Stimulated activated naive CD4-positive, alpha-beta T cell (primary cell): Measurements from ENCODE around the gene MGMT.

Experiments
- DNase-seq, 6 experiments: peaks; one replicate each; lab custom pipeline; 2025; lab: John Stamatoyannopoulos, UW

MGMT gene

DNA sequence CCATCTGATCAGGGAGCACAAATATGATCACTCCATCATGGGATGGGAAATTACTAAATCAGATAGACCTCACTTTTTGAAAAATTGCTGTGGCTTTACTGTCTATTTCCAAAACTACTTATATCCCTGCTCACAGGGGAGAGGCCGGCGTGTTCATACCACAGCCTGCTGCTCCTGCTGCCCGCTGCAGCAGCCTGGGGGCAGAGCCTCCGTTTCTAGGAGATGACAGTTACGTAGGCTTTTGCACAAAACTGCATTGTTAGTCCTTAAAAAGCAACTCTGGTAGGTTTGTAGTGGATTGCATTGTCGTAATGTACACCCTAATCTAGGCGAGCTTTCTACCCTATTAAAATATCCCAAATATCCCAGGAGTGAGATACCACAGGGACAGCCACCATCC is 293.4 kb downstream of the MGMT start:
- no peak for DNase-seq

DNA sequence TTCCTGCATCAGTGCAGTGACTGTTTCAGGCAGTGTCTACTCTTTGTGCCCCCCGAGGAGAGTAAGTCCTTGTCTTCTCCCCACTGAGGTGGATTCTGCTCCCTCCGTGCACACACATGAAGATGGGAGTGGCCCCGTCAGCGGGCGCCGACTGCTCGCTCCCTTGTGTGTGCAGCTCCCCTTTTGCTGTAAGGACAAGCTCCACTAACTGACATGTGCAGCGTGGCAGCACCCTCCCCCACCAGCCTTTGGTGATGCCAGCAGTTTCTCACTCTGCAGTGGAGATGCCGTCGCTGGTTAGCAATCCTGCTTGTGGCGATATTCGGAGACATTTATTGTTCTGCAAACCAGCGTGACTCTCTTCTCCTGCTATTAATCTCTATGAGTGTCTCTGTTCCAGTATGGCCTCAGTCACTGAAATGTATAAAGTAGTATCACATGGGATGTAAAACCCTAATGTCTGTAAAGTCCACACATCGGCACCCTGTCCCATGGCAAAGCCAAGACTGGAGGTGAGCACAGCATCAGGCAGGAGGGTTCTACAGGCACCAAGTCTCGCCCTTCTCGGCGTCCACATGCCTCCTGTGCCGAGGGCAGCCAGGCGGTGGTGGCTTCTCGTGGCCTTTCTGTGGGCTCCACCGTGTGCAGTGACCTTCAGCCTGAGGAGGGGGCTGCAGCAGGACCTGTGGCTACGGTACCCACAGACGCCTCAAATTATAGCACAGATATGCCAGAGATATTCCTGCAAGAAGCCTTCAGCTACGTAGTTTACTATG is 294.3 kb downstream of the MGMT start:
- DNase-seq: no peak

DNA sequence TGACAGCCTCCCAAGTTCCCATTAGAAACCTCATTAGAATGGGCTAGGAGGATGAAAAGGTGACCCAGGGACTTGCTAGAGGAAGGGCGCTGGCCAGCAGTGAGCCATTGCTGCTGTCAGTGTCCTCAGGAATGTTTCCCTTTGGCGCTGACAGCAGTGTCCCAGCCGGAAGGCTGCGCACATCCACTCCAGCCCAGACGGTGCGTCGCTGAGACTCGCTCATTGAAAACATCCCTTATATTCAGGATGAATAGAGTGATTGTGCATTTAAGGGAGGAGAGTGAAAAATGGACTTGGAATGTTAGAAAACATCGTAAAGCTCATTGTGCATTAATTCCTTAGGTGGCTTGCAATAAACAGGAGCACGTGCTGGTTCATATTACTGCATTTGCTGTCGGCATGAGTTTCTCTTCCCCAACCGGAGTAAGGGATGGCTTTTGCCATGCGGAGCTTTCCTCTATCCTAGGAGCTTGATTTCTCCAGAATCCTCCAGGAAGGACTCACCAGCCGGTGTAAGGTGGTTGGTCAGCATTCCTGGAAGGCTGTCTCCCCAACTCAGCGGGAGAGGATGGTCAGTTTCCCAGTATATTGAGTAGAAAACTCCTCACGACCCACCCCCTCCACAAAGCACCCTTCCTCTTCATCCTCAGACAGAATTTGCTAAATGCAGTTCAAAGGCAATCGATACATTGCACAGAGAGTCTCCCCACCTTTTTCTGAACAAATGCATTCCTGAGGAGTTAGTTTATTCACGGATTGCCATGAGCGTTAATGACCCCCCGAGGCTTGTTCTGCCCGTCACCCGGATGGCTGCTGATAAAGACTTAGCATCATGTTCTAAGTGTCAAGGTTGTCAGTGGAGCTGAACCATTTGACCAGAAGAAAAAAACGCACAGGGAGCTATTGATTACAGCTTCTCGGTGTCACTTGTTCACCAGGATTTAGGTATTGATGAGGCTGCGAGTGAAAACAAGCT is 295.2 kb downstream of the MGMT start:
- no peak for DNase-seq

DNA sequence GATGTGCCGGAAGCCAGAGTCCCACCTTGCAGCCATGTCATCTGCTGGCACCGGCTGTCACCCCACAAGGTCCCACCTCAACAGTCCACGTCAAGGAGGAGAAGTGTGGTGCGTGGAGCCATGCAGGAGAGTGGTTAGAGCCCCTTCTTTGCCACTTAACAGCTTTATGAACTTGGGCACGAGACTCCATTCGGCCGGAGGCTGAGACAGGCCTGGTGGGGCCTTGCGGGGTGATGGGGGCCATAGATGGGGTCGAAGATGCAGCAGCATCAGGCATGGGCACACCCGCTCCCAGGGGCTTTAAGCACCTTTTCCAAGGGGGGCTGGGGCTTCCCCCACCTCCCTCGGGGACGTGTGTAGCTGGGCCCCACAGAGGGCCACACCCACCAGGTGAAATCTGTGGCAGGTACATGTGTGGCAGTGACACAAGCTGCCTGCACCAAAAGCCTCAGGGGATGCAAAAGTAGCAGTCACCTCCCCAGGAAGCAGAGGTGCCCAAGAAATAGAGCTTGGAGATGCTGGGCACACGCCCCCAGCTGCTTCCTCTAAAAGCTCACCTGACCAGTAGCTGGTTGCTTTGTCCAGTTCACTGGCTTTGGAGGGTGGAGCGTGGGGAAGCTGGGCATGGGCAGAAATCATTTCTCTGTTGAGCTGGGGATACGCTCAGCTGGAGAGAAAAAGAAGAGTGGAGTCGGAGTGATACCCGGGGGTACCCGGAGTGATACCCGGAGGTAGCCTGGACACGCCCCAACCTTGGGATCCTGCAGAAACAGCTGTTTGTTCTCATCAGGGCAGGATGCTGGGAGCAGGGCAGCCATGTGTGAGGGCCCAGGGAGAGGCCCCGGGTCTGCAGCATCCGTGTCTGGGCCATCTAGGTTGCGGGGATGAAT is 297.2 kb downstream of the MGMT start:
- DNase-seq: no peak

DNA sequence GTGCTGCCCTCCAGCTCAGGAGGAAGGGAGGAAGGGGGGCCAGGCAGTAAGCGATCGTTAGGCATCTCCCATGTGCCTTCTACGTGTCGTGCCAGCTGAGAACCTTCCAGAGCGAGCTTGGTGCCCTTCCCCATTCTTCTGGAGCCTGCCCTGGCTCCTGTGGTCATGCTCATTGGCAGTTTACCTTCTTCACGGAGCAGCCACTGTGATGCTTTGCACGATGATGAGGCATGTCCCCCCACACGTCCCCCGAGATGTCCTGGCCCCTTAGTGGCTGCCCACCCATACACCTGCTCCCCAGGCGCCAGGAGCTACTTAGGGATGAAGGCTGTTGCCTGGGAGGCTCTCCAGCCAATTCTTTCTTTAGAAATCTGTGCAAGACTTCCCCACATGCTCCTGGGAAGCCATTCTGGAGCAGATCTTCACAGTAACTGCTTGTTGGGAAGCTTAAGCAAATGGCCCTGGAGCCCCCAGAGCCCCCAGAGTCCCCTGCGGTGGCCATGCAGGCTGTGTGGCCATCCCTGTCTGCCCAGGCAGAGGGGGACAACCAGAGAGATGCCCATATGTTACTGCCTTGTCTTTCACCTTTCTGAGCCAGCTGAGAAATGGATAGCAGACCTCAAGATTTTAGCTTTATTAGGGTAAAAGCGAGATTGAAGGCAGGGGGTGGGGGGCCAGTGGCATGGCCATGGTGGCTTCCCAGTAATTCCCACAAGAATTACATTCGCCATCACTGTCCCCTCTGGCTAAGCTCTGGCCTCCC is 298.0 kb downstream of the MGMT start:
- DNase-seq: no peak

DNA sequence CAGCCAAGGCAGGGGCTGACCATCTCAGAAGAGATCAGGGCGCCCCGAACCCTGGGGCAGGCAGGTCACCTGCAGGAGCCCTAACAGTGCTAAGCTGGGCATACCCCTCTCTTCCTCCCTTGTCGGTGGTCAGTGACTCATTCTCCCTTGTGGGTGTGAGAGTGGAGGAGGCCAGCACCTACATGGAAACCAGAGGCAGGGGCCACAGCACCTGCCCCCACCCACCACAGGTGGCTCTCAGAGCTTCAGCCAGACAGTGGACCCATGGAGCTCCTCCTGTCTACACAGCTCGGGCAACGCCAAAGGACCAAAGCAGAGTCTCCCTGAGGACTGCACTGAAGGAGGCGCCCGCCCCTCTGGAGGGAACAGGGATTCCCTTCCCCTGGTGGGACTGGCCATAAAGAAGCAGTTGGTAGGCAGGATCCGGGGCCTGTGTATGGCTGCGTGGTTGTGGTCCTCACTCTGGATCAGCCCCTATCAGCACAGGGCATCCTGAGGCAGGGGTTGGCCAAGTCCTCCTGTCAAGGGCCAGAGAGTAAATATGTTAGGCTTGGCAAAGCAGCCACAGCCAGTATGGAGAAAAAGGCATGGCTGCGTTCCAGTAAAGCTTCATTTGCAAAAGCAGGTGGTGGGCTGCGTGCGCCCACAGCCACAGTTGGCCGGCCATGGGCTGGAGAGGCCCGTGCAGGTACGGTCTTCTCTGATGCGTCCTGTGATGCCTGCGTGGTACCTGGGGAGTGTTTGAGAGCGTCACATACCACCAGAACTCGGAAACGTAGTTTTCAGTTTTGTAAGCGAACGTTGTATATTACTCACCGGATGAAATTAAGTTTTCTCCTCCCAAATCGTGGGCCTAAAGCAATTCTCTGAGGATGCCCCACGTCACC is 298.9 kb downstream of the MGMT start:
- DNase-seq: no peak

DNA sequence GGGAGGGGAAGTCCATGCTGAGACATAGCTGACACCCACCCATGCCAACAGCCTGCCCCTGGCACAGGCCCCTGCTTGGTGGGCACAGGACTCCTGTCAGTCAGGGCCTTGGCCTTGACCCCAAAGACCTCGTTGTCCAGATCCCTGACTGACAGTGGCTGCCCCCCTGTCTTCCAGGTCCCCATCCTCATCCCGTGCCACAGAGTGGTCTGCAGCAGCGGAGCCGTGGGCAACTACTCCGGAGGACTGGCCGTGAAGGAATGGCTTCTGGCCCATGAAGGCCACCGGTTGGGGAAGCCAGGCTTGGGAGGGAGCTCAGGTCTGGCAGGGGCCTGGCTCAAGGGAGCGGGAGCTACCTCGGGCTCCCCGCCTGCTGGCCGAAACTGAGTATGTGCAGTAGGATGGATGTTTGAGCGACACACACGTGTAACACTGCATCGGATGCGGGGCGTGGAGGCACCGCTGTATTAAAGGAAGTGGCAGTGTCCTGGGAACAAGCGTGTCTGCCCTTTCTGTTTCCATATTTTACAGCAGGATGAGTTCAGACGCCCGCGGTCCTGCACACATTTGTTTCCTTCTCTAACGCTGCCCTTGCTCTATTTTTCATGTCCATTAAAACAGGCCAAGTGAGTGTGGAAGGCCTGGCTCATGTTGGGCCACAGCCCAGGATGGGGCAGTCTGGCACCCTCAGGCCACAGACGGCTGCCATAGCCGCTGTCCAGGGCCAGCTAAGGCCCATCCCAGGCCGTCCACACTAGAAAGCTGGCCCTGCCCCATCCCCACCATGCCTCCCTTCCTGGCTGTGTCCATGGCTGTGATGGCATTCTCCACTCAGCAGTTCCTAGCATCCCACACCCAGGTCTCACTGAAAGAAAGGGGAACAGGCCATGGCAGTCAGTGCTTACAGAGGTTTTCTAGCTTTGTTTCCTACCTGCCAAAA is 299.8 kb downstream of the MGMT start:
- no peak for DNase-seq

DNA sequence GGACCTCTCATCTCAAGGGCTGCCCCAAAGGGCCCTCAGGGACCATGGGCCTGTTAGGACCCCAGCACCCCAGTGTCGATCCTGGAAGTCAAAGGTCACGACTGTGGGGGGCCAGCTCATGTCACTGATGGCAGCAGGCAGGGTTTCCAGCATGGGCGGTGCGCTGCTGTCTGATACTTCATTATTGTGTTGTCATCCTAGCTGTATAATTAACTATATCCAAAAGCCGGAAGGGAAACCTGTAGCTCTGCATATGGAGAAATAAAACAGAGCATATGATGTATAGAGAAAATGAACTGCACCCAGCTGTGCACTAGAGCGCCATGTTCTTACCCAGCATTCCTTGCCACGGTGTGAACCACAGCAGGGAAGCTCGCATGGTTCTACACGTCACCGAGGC is 300.7 kb downstream of the MGMT start:
- no peak for DNase-seq

DNA sequence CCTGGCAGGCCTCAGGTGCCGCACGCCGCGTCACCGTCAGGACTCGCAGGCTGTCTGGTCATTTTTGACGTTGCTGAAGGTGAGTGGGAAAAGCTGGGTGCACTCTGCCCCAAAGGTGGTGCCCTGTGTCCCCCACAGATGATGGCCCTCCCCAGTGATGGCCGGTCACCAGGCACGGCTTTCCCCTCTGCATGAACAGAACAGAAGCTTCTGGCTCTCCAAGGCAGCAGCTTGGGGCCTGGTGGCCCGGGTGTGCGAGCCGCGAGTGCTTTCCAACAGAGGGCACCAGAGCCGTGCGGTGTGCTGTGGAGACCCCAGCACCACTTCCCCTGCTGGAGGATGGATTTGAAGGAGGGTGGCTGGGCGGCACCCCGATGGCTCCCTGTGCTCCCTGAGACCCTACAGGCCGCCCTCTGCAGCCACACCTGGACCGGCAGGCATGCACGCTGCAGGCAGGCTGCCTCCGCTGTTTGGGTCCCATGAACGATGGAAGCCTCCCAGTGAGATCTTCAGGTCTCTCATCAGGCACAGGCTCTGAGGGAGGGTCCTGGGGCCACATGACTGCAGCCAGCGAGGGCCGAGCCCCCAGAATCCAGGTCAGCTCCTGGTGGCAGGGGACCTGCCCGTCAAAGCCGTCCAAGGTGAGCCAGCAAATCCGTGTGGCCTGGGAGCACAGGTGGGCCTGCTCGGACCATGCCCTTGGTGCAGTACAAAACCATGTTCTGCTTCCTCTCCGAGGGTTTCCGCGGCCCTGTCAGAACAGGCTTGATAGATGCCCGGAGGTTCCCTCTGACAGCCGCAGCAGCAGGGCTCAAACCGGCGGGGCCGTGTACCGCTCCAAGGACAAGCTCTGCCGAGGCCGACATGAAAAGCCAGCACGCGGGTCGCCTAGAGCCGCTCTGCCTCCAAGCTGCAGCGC is 301.7 kb downstream of the MGMT start:
- DNase-seq: no peak

DNA sequence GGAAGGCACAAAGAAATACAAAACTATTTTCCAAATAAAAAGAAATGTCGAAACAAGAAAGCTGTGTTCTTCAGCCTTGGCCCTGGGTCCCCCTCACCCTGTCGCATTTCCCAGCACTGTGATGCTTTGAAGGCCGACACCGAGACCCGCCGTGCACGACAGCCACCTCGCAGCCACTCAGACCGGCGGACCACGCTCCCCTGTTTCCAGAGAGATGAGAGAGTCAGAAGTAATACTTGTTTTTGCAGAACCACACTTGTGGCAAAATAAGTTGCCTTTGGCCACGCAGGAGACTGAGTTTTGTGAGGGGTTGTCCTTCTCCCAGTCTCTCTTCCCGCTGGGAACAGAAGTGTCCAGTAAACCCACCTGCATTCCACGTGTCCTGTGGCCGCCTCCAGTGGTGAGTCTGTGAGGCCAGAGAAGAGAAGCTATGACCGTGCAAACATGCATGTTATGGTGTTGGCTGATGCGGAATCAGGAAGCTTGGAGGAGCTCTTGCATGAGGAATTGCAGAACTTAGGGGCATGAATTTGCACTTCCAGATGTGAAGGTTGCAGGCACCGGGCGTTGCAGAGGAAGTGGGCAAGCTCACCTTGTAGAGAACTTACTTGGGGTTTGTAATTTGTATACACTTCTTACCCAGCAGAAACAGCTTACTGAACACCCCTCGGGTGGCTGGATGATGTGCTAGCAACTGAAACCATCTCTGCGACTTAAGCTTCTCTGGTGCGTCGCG is 302.5 kb downstream of the MGMT start:
- no peak for DNase-seq

DNA sequence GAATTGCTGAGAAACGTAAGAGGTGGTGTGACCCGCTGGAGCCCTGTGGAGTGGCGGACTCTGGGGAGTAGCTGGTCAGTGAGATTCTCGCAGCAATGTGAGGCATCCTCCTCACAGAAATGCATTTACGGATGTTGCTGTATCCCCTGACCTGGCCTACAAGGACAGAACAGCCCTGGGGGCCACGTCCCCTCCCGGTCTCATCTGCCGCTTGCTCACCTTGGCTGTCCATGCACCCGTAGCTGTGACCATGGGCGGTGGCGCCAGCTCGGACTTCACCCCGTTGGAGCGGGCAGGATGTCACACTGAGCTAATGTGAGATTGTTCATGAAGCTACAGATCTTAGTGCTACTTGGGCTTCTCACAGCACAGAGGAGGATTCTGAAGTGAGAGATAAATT is 303.2 kb downstream of the MGMT start:
- DNase-seq: no peak

DNA sequence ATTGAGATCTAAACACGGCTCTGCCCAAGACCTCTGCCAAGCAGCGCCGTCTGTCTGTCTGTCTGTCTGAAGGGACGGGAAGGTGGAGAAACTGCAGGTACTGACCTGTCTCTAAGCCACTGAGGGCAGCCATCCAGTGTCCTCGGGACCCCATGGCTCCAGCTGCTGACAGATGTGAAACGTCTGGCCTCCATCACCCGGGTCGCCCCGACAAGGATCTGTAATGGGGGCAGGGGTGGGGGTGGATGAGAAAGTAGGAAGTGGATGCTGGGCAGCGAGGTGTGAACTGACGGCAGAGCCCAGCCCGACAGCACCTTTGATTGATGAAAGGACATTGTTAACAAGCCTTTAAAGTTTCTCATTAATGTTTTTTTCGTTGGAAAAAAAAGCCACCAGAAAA is 304.0 kb downstream of the MGMT start:
- DNase-seq: no peak

DNA sequence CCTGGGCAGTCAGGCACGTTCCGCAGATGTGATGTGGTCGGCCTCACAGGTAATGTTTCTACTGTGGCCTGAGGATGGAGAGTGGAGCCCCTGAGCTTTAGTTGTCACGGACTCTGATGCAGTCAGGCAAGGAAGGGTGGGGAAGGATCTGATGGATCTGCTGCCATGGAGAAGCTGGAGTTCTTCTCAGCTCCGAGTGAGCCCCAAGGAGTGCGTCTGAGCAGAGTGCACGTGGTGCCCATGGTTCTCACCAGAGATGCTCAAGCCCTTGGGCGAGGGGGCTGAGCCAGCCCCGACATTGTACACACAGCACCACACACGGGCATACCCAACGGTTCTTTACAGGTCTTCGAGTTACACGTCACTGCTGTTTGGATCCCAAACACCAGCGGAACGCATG is 304.5 kb downstream of the MGMT start:
- no peak for DNase-seq

DNA sequence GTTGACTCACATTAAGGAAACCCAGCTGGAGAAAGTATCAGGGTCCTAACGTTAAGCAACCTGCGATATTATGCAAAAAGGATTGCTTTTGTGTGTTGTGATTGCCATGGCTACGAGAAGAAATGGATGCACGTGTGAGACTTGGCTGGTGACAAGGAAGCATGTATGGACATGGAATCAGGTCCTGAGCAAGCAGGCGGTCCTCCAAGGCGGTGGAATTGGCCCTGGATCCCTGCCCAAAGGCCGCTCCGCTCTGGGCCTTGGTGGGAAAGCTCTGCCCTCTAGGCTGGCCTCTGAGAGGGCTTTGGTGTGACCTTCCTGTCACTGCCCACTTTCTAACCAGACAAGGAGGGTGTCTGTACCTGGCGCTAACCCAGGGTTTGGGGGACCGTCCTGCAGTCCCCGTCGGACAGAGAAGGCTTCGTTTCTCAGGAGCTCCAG is 305.0 kb downstream of the MGMT start:
- DNase-seq: no peak

DNA sequence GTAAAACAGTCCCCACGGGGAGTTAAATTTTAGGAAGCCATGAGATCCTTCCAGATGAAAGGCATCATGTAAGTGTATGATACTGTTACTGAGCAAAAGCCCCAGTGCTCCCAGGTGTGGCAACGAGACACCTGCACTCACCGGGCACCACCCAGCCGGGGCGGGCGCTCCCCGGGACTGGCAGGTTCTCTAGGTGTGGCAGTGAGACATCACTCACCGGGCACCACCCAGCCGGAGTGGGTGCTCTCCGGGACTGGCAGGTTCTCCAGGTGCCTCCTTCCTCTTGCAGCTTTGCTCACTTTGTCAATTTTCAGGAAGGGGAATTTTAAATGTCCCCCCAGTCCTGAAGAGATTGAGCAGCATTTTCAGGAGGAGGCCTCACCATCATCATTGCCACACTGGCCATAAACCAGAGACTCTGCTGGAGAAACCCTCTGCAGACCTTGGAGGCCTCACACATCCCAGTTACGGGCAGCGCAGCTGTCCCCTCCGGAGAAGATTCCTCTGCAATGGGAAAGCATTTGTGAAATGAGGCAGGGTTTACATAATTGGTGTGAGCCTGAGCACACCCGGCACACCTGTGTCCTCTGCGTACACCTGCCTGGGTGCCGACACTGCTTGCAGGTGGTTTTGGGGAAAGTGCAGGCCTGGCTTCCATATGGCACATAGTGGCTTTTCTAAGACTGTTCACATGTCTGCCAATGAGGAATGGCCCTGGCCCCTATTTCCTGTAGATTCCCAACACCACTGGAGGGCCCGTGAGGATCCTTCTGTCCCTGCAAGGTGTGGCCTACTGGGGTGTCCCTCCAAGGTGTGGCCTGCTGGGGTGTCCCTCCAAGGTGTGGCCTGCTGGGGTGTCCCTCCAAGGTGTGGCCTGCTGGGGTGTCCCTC is 305.7 kb downstream of the MGMT start:
- DNase-seq: no peak

DNA sequence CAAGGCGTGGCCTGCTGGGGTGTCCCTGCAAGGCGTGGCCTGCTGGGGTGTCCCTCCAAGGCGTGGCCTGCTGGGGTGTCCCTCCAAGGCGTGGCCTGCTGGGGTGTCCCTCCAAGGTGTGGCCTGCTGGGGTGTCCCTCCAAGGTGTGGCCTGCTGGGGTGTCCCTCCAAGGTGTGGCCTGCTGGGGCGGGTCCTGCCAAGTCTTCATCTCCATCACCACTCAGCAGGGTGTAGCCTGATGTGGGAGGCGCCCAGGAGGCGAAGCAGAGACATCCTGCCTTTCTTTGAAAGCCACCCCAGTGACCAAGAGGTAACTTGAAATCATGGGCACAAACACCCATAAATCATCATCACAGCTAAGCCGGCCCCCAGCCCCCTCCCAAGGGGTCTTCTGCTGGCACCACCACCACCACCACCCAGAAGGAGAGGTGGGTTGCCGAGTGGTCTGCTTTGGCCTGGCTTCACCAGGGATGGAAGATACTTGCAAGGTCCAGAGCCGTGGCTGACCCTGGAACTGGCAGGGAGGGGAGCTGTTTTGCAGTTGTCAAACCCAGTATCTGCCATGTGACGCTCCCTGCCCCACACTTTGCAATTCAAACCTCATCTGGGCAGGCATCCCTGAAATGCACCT is 306.4 kb downstream of the MGMT start:
- DNase-seq: no peak
